ENCODE results near the gene TWNK.

Gene TWNK

GRCh38 chr10:101029520-101030295 lies 42.4 kb downstream of the TWNK start:
- no peaks in the 10 kb centered on the region for H3F3A ChIP-seq (ENCODE audit: control insufficient read depth, insufficient read depth)
- H3K4me3 ChIP-seq (ENCODE audit: low read length) = no peak overlapping the region
- no peak for TF ChIP-seq CTCF (IDR thresholded peaks at IDR 0.05; ENCODE audit: low read depth, low read length, poor library complexity, severe bottlenecking)
- TF ChIP-seq EZH2phosphoT487 (IDR thresholded peaks at IDR 0.05; ENCODE audit: borderline replicate concordance, low read length) = no peak
- H3K79me2 ChIP-seq (ENCODE audit: control insufficient read depth, low read length) = no peaks in the 10 kb centered on the region
- peaks cover 33% of the 10 kb centered on the region for H3K4me1 ChIP-seq (ENCODE audit: control insufficient read depth, low read length)
- peaks cover 57% of the 10 kb centered on the region for H3K27me3 ChIP-seq (ENCODE audit: control insufficient read depth, low read length)
- no peaks in the 10 kb centered on the region for H3K36me3 ChIP-seq (ENCODE audit: control insufficient read depth, low read length)
- no peak overlapping the region for H3K4me2 ChIP-seq (ENCODE audit: low read length)
- H4K20me1 ChIP-seq (ENCODE audit: control insufficient read depth, insufficient read depth, low read depth, low read length) = no peaks in the 10 kb centered on the region
- no peaks in the 10 kb centered on the region for H3K9me2 ChIP-seq (replicated peaks; ENCODE audit: control insufficient read depth, low read length)
- H3K27ac ChIP-seq (ENCODE audit: low read depth, low read length) = no peak overlapping the region
- H3K9me3 ChIP-seq (ENCODE audit: control insufficient read depth, insufficient read depth, low read length) = no peaks in the 10 kb centered on the region

- Histone ChIP-seq H3K9me2 (replicated peaks; ENCODE audit: control insufficient read depth, low read length) (no peaks in the 10 kb centered on the region), H3K4me3 (ENCODE audit: low read length) (peak overlapping the region; percentile 73), H3K36me3 (ENCODE audit: control insufficient read depth, low read length) (no peaks in the 10 kb centered on the region), H3K9me3 (ENCODE audit: control insufficient read depth, insufficient read depth, low read length) (no peaks in the 10 kb centered on the region), H3K79me2 (ENCODE audit: control insufficient read depth, low read length) (no peaks in the 10 kb centered on the region), H3F3A (ENCODE audit: control insufficient read depth, insufficient read depth) (no peaks in the 10 kb centered on the region), H3K4me2 (ENCODE audit: low read length) (peak overlapping the region; percentile 95), H3K4me1 (ENCODE audit: control insufficient read depth, low read length) (peaks cover 33% of the 10 kb centered on the region), H4K20me1 (ENCODE audit: control insufficient read depth, insufficient read depth, low read depth, low read length) (no peaks in the 10 kb centered on the region), H3K27me3 (ENCODE audit: control insufficient read depth, low read length) (peaks cover 63% of the 10 kb centered on the region), H3K27ac (ENCODE audit: low read depth, low read length) (no peak overlapping the region)
- no peak for TF ChIP-seq EZH2phosphoT487 (IDR thresholded peaks at IDR 0.05; ENCODE audit: borderline replicate concordance, low read length)
- no peak for TF ChIP-seq CTCF (IDR thresholded peaks at IDR 0.05; ENCODE audit: low read depth, low read length, poor library complexity, severe bottlenecking)
Measured at GRCh38 chr10:101030496-101031127, 43.3 kb downstream of the TWNK start.

GRCh38 chr10:101031128-101031795 lies 43.9 kb downstream of the TWNK start, which contains the start of the genes PDZD7 and SFXN3:
PDZD7 (minus strand) TSS chr10:101031129; CDS start chr10:101030219, 910 bp downstream.
SFXN3 (plus strand) TSS chr10:101031234; CDS start chr10:101034695, 3,461 bp downstream.
- TF ChIP-seq EZH2phosphoT487 (IDR thresholded peaks at IDR 0.05; ENCODE audit: borderline replicate concordance, low read length) (peak; percentile 67; the same call in 1 of the 2 replicates), CTCF (IDR thresholded peaks at IDR 0.05; ENCODE audit: low read depth, low read length, poor library complexity, severe bottlenecking) (no peak)

More at GRCh38 chr10:101031128-101031795, 43.9 kb downstream of the TWNK start, which contains the start of the genes PDZD7 and SFXN3:
- H3K79me2 ChIP-seq (ENCODE audit: control insufficient read depth, low read length) = no peaks in the 10 kb centered on the region
- peaks cover 63% of the 10 kb centered on the region for H3K27me3 ChIP-seq (ENCODE audit: control insufficient read depth, low read length)
- no peak within 1 kb of the TSS for H3K27ac ChIP-seq (ENCODE audit: low read depth, low read length)
- H3F3A ChIP-seq (ENCODE audit: control insufficient read depth, insufficient read depth) = no peaks in the 10 kb centered on the region
- H3K36me3 ChIP-seq (ENCODE audit: control insufficient read depth, low read length) = no peaks in the 10 kb centered on the region
- peak within 1 kb of the TSS; percentile 73 for H3K4me3 ChIP-seq (ENCODE audit: low read length)
- H3K9me3 ChIP-seq (ENCODE audit: control insufficient read depth, insufficient read depth, low read length) = no peaks in the 10 kb centered on the region
- H3K4me1 ChIP-seq (ENCODE audit: control insufficient read depth, low read length) = peaks cover 33% of the 10 kb centered on the region
- peak within 1 kb of the TSS; percentile 95 for H3K4me2 ChIP-seq (ENCODE audit: low read length)
- no peaks in the 10 kb centered on the region for H3K9me2 ChIP-seq (replicated peaks; ENCODE audit: control insufficient read depth, low read length)
- no peaks in the 10 kb centered on the region for H4K20me1 ChIP-seq (ENCODE audit: control insufficient read depth, insufficient read depth, low read depth, low read length)

Measured in DOHH2 (cell line).